ENCODE data around the gene KRT72.

Gene KRT72

GRCh38 chr12:52579468-52580465 lies 21.5 kb downstream of the KRT72 start:
- intact Hi-C loops (cut with DNase I; ENCODE audit: low total_unique reads), result loop anchor here (10.0 kb wide), 3 partner anchors 195 to 435 kb away; partner anchors contain the start of gene KRT84
- no peak for TF ChIP-seq CTCF (IDR thresholded peaks at IDR 0.05)
- DNase-seq, result peak in 1 of 2 donors; percentile 42

GRCh38 chr12:52578469-52578868 lies 22.8 kb downstream of the KRT72 start:
- no peak overlapping the region for H3K4me3 ChIP-seq
- no peaks in the 10 kb centered on the region for H3K4me1 ChIP-seq
- H3K9me3 ChIP-seq, result no peaks in the 10 kb centered on the region
- no peak for DNase-seq
- intact Hi-C loops (cut with DNase I; ENCODE audit: low total_unique reads), result loop anchor here (10.0 kb wide), 1 partner anchor 396 kb away; no protein-coding TSS in a partner anchor
- H3K27ac ChIP-seq, result no peak overlapping the region
- peaks cover 0 to 9% of the 10 kb centered on the region in 2 donors for H3K27me3 ChIP-seq
- TF ChIP-seq CTCF (IDR thresholded peaks at IDR 0.05), result no peak
- H3K36me3 ChIP-seq, result no peaks in the 10 kb centered on the region

More at GRCh38 chr12:52579468-52580465, 21.5 kb downstream of the KRT72 start:
- Histone ChIP-seq H3K27ac (no peak overlapping the region), H3K4me1 (no peaks in the 10 kb centered on the region), H3K36me3 (no peaks in the 10 kb centered on the region), H3K9me3 (no peaks in the 10 kb centered on the region), H3K4me3 (no peak overlapping the region), H3K27me3 (peaks cover 0 to 4% of the 10 kb centered on the region in 2 donors)

DNA sequence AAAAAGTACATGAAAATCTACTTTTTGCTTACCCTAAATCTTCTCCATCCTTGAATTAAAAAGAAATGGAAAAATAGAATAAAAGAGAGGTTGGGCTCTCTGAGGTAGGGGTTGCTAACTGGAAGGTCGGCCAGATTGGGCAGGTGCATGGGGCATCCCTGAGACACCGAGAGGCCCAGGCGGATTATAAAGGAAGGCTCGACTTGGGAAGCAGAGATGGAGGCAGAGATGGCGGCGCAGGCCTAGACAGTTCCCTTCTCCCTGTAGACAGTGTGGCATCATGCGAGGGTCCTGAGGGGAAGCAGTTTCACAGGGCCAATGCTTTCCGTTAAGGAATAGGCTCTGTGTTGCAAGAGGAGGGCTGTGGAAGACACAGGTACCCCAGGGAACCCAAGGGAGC lies 23.9 kb downstream of the KRT72 start:
- no peaks in the 10 kb centered on the region for H3K9me3 ChIP-seq
- no peak overlapping the region for H3K27ac ChIP-seq
- H3K4me1 ChIP-seq, result no peaks in the 10 kb centered on the region
- no peaks in the 10 kb centered on the region for H3K36me3 ChIP-seq
- no peak for TF ChIP-seq CTCF (IDR thresholded peaks at IDR 0.05)
- H3K27me3 ChIP-seq, result peaks cover 0 to 13% of the 10 kb centered on the region in 2 donors
- DNase-seq, result peak in 1 of 2 donors; percentile 19
- H3K4me3 ChIP-seq, result no peak overlapping the region
- intact Hi-C loops (cut with DNase I; ENCODE audit: low total_unique reads), result loop anchor here (10.0 kb wide), 1 partner anchor 397 kb away; no protein-coding TSS in a partner anchor

- TF ChIP-seq CTCF (IDR thresholded peaks at IDR 0.05), result no peak
- no peak overlapping the region for H3K27ac ChIP-seq
- intact Hi-C loops (cut with DNase I; ENCODE audit: low total_unique reads), result loop anchor here (10.0 kb wide), 1 partner anchor 399 kb away; no protein-coding TSS in a partner anchor
Observed at GRCh38 chr12:52575948-52576347, 25.3 kb downstream of the KRT72 start.

GRCh38 chr12:52575256-52575655 lies 26.0 kb downstream of the KRT72 start:
- intact Hi-C loops (cut with DNase I; ENCODE audit: low total_unique reads), result loop anchor here (10.0 kb wide), 1 partner anchor 400 kb away; no protein-coding TSS in a partner anchor
- no peaks in the 10 kb centered on the region for H3K4me1 ChIP-seq

More at GRCh38 chr12:52575948-52576347, 25.3 kb downstream of the KRT72 start:
- H3K36me3 ChIP-seq, result no peaks in the 10 kb centered on the region
- H3K4me1 ChIP-seq, result no peaks in the 10 kb centered on the region
- H3K27me3 ChIP-seq, result peaks cover 0 to 10% of the 10 kb centered on the region in 2 donors
- peak in 1 of 2 donors; percentile 24 for DNase-seq
- no peaks in the 10 kb centered on the region for H3K9me3 ChIP-seq
- H3K4me3 ChIP-seq, result no peak overlapping the region

More at GRCh38 chr12:52575256-52575655, 26.0 kb downstream of the KRT72 start:
- H3K9me3 ChIP-seq, result no peaks in the 10 kb centered on the region
- no peak for TF ChIP-seq CTCF (IDR thresholded peaks at IDR 0.05)
- H3K36me3 ChIP-seq, result no peaks in the 10 kb centered on the region
- DNase-seq, result peak in 1 of 2 donors; percentile 20
- peaks cover 0 to 14% of the 10 kb centered on the region in 2 donors for H3K27me3 ChIP-seq
- no peak overlapping the region for H3K4me3 ChIP-seq
- no peak overlapping the region for H3K27ac ChIP-seq

Measured in tibial artery (tissue), 4 donors.